ENCODE measurements around the gene E2F6. TPM values are rescaled to one million over a fixed set of nuclear protein-coding genes. Genes with fewer than 3 reads are reported as not detected.

The E2F6 gene
- total RNA-seq, 1 donor from 2014 or later: 22.1 TPM

DNA sequence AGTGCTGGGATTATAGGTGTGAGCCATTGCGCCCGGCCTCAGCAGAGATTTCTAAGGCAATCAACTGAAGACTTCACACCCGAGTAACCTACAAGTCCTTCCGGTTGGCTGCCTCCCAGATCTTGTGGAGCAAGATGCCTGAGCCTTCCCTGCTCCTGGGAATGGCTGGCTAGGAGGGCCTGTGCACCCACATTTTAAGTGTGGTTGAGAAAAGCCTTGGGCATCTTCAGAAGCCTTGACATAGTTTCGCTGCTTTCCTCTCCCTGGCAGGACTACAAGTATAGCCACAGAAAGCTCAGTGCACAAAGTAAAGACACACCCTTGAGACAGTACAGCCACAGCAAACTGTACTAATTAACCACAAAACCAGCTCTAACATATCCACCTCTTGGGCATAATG is 35.2 kb downstream of the E2F6 start:
- Histone ChIP-seq H3K9ac (ENCODE audit: low read length) (no peak overlapping the region), H4K20me1 (ENCODE audit: insufficient read depth, low read length) (no peaks in the 10 kb centered on the region), H3K27ac (ENCODE audit: low read depth, low read length) (no peak overlapping the region), H3K4me3 (ENCODE audit: insufficient read depth, low read depth, low read length) (no peak overlapping the region), H3K9me3 (ENCODE audit: insufficient read depth, low read depth, low read length) (no peaks in the 10 kb centered on the region), H3K79me2 (ENCODE audit: insufficient read depth, low read length) (no peaks in the 10 kb centered on the region), H2AFZ (ENCODE audit: low read depth, low read length) (no peak overlapping the region), H3K4me2 (ENCODE audit: low read length) (no peak overlapping the region), H3K4me1 (ENCODE audit: insufficient read depth, low read length) (no peaks in the 10 kb centered on the region), H3K36me3 (ENCODE audit: insufficient read depth, low read length) (no peaks in the 10 kb centered on the region), H3K27me3 (ENCODE audit: insufficient read depth, low read length) (no peaks in the 10 kb centered on the region)
- FAIRE-seq (no peak), DNase-seq (ENCODE audit: low read depth) (no peak)
- no peak overlapping the region for H3K4me3 Mint-ChIP-seq (ENCODE audit: unreplicated experiment)
- H3K27me3 Mint-ChIP-seq (ENCODE audit: low read depth, unreplicated experiment): no peaks in the 10 kb centered on the region
- no peak for TF ChIP-seq EZH2 (IDR thresholded peaks at IDR 0.05; ENCODE audit: insufficient read depth, low read length)
- TF ChIP-seq, protein P1, sequence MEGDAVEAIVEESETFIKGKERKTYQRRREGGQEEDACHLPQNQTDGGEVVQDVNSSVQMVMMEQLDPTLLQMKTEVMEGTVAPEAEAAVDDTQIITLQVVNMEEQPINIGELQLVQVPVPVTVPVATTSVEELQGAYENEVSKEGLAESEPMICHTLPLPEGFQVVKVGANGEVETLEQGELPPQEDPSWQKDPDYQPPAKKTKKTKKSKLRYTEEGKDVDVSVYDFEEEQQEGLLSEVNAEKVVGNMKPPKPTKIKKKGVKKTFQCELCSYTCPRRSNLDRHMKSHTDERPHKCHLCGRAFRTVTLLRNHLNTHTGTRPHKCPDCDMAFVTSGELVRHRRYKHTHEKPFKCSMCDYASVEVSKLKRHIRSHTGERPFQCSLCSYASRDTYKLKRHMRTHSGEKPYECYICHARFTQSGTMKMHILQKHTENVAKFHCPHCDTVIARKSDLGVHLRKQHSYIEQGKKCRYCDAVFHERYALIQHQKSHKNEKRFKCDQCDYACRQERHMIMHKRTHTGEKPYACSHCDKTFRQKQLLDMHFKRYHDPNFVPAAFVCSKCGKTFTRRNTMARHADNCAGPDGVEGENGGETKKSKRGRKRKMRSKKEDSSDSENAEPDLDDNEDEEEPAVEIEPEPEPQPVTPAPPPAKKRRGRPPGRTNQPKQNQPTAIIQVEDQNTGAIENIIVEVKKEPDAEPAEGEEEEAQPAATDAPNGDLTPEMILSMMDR (IDR thresholded peaks at IDR 0.05; ENCODE audit: insufficient read depth, low read depth, low read length): no peak
- H3K36me3 Mint-ChIP-seq (ENCODE audit: low read depth, unreplicated experiment): peaks cover 9% of the 10 kb centered on the region
- H3K9me3 Mint-ChIP-seq (ENCODE audit: unreplicated experiment): no peaks in the 10 kb centered on the region
- no peaks in the 10 kb centered on the region for H3K4me1 Mint-ChIP-seq (ENCODE audit: low read depth, unreplicated experiment)
- H3K27ac Mint-ChIP-seq (ENCODE audit: unreplicated experiment): no peak overlapping the region

DNA sequence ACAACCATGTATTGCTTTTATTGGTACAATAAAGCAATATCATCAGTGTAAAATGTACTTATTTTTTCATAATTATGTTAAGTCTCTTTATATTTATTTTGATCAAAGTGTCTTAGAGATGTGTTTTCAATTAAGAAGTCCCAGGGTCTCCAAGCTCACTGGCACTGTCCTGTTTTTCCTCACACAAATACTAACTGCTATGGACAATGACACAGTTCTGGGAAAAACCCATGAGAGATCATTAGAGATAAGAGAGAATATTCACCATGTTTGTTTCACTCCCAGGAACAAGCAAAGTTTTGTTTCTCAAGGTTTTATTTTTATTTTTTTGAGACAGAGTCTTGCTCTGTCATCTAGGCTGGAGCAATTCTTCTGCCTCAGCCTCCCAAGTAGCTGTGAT is 38.7 kb downstream of the E2F6 start:
- no peak overlapping the region for H3K4me3 Mint-ChIP-seq (ENCODE audit: unreplicated experiment)

DNA sequence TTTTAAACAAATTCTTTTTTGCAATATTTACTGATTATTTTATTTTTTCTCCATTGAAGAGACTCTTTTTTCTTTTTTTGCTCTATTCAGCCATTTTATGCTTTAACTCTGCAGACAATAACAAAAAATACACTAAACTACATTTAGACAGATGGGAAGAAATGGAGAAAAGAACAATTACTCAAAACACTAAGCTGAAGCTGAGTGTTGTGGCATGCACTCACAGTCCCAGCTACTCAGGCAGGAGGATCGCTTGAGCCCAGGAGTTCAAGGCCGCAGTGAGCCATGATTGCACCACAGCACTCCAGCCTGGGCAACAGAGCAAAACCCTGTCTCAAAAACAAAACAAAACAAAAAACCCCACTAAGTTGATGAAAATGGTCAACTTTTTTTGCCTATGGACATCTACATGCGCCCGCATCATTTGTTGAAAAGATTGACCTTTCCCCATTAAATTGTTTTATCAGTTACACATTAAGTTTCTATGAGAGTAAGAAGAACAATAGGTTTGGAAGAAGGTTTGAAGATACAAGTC is 43.0 kb downstream of the E2F6 start:
- no peaks in the 10 kb centered on the region for H3K27me3 Mint-ChIP-seq (ENCODE audit: low read depth, unreplicated experiment)
- H3K27ac ChIP-seq (ENCODE audit: low read depth, low read length): no peak overlapping the region
- DNase-seq (ENCODE audit: low read depth) (no peak), FAIRE-seq (no peak)
- no peaks in the 10 kb centered on the region for H3K27me3 ChIP-seq (ENCODE audit: insufficient read depth, low read length)
- no peak overlapping the region for H2AFZ ChIP-seq (ENCODE audit: low read depth, low read length)
- no peak overlapping the region for H3K9ac ChIP-seq (ENCODE audit: low read length)
- no peaks in the 10 kb centered on the region for H3K36me3 ChIP-seq (ENCODE audit: insufficient read depth, low read length)
- H3K9me3 ChIP-seq (ENCODE audit: insufficient read depth, low read depth, low read length): peaks cover 8% of the 10 kb centered on the region
- no peak overlapping the region for H3K4me3 ChIP-seq (ENCODE audit: insufficient read depth, low read depth, low read length)
- H3K9me3 Mint-ChIP-seq (ENCODE audit: unreplicated experiment): no peaks in the 10 kb centered on the region
- H3K27ac Mint-ChIP-seq (ENCODE audit: unreplicated experiment): no peak overlapping the region
- TF ChIP-seq, protein P1 (IDR thresholded peaks at IDR 0.05; ENCODE audit: insufficient read depth, low read depth, low read length): no peak
- TF ChIP-seq EZH2 (IDR thresholded peaks at IDR 0.05; ENCODE audit: insufficient read depth, low read length): no peak
- no peak overlapping the region for H3K4me3 Mint-ChIP-seq (ENCODE audit: unreplicated experiment)
- H3K4me1 Mint-ChIP-seq (ENCODE audit: low read depth, unreplicated experiment): no peaks in the 10 kb centered on the region
- no peak overlapping the region for H3K4me2 ChIP-seq (ENCODE audit: low read length)
- H3K36me3 Mint-ChIP-seq (ENCODE audit: low read depth, unreplicated experiment): peaks cover 5% of the 10 kb centered on the region
- H4K20me1 ChIP-seq (ENCODE audit: insufficient read depth, low read length): no peaks in the 10 kb centered on the region
- no peaks in the 10 kb centered on the region for H3K79me2 ChIP-seq (ENCODE audit: insufficient read depth, low read length)
- H3K4me1 ChIP-seq (ENCODE audit: insufficient read depth, low read length): no peaks in the 10 kb centered on the region

More for the DNA sequence above, 38.7 kb downstream of the E2F6 start:
- no peak for TF ChIP-seq EZH2 (IDR thresholded peaks at IDR 0.05; ENCODE audit: insufficient read depth, low read length)
- TF ChIP-seq, protein P1 (IDR thresholded peaks at IDR 0.05; ENCODE audit: insufficient read depth, low read depth, low read length): no peak
- H3K4me3 ChIP-seq (ENCODE audit: insufficient read depth, low read depth, low read length): no peak overlapping the region
- no peaks in the 10 kb centered on the region for H4K20me1 ChIP-seq (ENCODE audit: insufficient read depth, low read length)
- no peaks in the 10 kb centered on the region for H3K27me3 ChIP-seq (ENCODE audit: insufficient read depth, low read length)
- no peak overlapping the region for H3K27ac ChIP-seq (ENCODE audit: low read depth, low read length)
- no peak overlapping the region for H3K9ac ChIP-seq (ENCODE audit: low read length)
- H3K4me2 ChIP-seq (ENCODE audit: low read length): no peak overlapping the region
- H3K4me1 ChIP-seq (ENCODE audit: insufficient read depth, low read length): no peaks in the 10 kb centered on the region
- no peaks in the 10 kb centered on the region for H3K79me2 ChIP-seq (ENCODE audit: insufficient read depth, low read length)
- Mint-ChIP-seq H3K4me1 (ENCODE audit: low read depth, unreplicated experiment) (no peaks in the 10 kb centered on the region), H3K9me3 (ENCODE audit: unreplicated experiment) (no peaks in the 10 kb centered on the region), H3K27ac (ENCODE audit: unreplicated experiment) (no peak overlapping the region), H3K27me3 (ENCODE audit: low read depth, unreplicated experiment) (no peaks in the 10 kb centered on the region), H3K36me3 (ENCODE audit: low read depth, unreplicated experiment) (peaks cover 5% of the 10 kb centered on the region)
- FAIRE-seq (no peak), DNase-seq (ENCODE audit: low read depth) (no peak)
- peaks cover 2% of the 10 kb centered on the region for H3K9me3 ChIP-seq (ENCODE audit: insufficient read depth, low read depth, low read length)
- no peaks in the 10 kb centered on the region for H3K36me3 ChIP-seq (ENCODE audit: insufficient read depth, low read length)
- no peak overlapping the region for H2AFZ ChIP-seq (ENCODE audit: low read depth, low read length)

Data from astrocyte (in vitro differentiated cells and primary cell).